ENCODE measurements around the gene IFI27L1. TPM values are rescaled to one million over a fixed set of nuclear protein-coding genes. Genes with fewer than 3 reads are reported as not detected.

Gene IFI27L1
- total RNA-seq, 4 donors from 2014 or later = 7.1 to 10.3 (median 8.3) TPM

DNA sequence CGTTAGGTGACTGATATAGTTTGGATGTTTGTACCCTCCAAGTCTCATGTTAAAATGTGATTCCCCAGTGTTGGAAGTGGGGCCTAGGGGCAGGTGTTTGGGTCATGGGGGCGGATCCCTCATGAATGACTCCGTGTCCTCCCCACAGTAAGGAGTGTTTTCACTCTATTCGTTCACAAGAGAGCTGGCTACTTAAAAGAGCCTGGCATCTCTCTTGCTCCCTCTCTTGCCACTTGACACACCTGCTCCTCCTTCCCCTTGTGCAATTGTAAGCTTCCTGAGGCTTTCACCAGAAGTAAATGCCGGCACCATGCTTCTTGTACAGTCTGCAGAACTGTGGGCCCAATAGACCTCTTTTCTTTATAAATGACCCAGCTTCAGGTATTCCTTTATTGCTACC lies 45.7 kb downstream of the IFI27L1 start:
- no peak for ATAC-seq

DNA sequence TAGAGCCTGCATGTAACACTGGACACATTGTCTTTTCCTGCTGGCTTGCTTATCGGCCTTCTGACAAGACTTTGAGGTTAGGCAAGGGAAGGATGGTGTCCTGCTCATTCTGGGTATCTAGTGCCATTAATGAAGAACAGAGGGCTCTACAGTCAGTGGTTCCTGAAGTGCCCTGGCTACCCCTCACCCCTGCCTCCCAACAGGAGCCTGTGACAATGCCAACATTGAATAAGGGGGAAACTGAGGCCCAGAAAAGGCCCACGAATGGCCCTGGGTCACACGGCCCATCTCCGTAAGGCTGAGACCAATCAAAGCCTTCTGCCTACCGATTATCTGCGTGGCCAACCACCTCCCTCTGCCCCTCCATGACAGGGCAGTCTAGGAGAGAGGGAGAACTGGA lies 46.2 kb downstream of the IFI27L1 start:
- intact Hi-C loops (cut with DNase I; ENCODE audit: low total_unique reads) (loop anchor here (5.0 kb wide), 1 partner anchor 45 kb away; the partner anchor contains the start of genes DDX24 and IFI27L1), in situ Hi-C loops (cut with MboI; ENCODE audit: low sequenced_read_pairs in 4 of 4) (no loop called here)
- TF ChIP-seq, protein P1, sequence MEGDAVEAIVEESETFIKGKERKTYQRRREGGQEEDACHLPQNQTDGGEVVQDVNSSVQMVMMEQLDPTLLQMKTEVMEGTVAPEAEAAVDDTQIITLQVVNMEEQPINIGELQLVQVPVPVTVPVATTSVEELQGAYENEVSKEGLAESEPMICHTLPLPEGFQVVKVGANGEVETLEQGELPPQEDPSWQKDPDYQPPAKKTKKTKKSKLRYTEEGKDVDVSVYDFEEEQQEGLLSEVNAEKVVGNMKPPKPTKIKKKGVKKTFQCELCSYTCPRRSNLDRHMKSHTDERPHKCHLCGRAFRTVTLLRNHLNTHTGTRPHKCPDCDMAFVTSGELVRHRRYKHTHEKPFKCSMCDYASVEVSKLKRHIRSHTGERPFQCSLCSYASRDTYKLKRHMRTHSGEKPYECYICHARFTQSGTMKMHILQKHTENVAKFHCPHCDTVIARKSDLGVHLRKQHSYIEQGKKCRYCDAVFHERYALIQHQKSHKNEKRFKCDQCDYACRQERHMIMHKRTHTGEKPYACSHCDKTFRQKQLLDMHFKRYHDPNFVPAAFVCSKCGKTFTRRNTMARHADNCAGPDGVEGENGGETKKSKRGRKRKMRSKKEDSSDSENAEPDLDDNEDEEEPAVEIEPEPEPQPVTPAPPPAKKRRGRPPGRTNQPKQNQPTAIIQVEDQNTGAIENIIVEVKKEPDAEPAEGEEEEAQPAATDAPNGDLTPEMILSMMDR (IDR thresholded peaks at IDR 0.05 in 4 of 5, conservative IDR thresholded peaks at IDR 0.05 in 1 of 5) = no peak
- no peak for TF ChIP-seq POLR2A (IDR thresholded peaks at IDR 0.05)
- no peaks in the 10 kb centered on the region for H3K27me3 ChIP-seq
- H3K9me3 ChIP-seq = no peaks in the 10 kb centered on the region
- peaks cover 8 to 11% of the 10 kb centered on the region in 2 donors for H3K4me1 ChIP-seq
- H3K36me3 ChIP-seq = no peaks in the 10 kb centered on the region
- H3K4me3 ChIP-seq = no peak overlapping the region
- H3K27ac ChIP-seq = no peak overlapping the region
- ATAC-seq = no peak
- no peak for DNase-seq

More for the DNA sequence above, 45.7 kb downstream of the IFI27L1 start:
- H3K36me3 ChIP-seq = no peaks in the 10 kb centered on the region
- H3K9me3 ChIP-seq = no peaks in the 10 kb centered on the region
- H3K4me1 ChIP-seq = peaks cover 8 to 11% of the 10 kb centered on the region in 2 donors
- TF ChIP-seq, protein P1 (IDR thresholded peaks at IDR 0.05 in 4 of 5, conservative IDR thresholded peaks at IDR 0.05 in 1 of 5) = no peak
- TF ChIP-seq POLR2A (IDR thresholded peaks at IDR 0.05) = no peak
- no peak overlapping the region for H3K4me3 ChIP-seq
- in situ Hi-C loops (cut with MboI; ENCODE audit: low sequenced_read_pairs in 4 of 4) = no loop called here
- intact Hi-C loops (cut with DNase I; ENCODE audit: low total_unique reads) = loop anchor here (5.0 kb wide), 1 partner anchor 44 kb away; the partner anchor contains the start of genes DDX24 and IFI27L1
- H3K27me3 ChIP-seq = no peaks in the 10 kb centered on the region
- no peak for DNase-seq
- no peak overlapping the region for H3K27ac ChIP-seq

DNA sequence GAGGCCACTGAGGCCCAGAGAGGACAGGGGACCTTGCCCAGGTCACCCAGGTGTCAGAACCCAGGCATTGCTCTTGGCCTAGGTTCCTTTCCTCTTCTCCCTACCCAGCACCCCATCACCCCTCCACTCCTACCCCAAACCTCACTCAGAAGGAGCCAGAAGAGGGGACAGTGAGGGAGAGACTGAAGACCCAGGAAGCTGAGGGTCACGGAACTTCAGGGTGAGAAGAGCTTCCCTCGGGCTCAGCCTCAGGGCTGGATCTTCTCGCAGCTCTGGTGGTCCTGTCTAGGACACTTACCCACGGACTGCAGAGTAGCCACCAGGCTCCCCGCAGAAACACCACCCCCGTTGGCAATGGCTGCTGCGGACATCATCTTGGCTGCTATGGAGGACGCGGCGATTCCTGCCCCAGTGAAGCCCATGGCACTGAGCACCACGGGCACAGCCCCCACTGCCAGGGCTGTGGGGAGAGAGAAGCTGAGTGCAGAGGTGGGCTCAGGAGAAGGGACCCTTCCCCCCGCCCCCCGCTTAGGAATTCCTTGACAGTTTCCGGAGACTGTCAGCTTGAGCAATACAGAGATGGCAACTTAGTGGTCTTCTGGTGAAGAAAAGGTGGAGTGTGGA lies 47.2 kb downstream of the IFI27L1 start:
- peaks cover 8 to 11% of the 10 kb centered on the region in 2 donors for H3K4me1 ChIP-seq
- no peak for DNase-seq
- peak overlapping the region in 3 of 4 donors; percentile 62 to 76 (median 74) for H3K27ac ChIP-seq
- intact Hi-C loops (cut with DNase I; ENCODE audit: low total_unique reads) (loop anchor here (5.0 kb wide), 1 partner anchor 46 kb away; the partner anchor contains the start of genes DDX24 and IFI27L1), in situ Hi-C loops (cut with MboI; ENCODE audit: low sequenced_read_pairs in 4 of 4) (no loop called here)
- ATAC-seq = no peak
- no peak for TF ChIP-seq POLR2A (IDR thresholded peaks at IDR 0.05)
- TF ChIP-seq, protein P1 (IDR thresholded peaks at IDR 0.05 in 4 of 5, conservative IDR thresholded peaks at IDR 0.05 in 1 of 5) = no peak
- no peak overlapping the region for H3K4me3 ChIP-seq
- H3K36me3 ChIP-seq = no peaks in the 10 kb centered on the region
- H3K27me3 ChIP-seq = no peaks in the 10 kb centered on the region
- H3K9me3 ChIP-seq = no peaks in the 10 kb centered on the region

DNA sequence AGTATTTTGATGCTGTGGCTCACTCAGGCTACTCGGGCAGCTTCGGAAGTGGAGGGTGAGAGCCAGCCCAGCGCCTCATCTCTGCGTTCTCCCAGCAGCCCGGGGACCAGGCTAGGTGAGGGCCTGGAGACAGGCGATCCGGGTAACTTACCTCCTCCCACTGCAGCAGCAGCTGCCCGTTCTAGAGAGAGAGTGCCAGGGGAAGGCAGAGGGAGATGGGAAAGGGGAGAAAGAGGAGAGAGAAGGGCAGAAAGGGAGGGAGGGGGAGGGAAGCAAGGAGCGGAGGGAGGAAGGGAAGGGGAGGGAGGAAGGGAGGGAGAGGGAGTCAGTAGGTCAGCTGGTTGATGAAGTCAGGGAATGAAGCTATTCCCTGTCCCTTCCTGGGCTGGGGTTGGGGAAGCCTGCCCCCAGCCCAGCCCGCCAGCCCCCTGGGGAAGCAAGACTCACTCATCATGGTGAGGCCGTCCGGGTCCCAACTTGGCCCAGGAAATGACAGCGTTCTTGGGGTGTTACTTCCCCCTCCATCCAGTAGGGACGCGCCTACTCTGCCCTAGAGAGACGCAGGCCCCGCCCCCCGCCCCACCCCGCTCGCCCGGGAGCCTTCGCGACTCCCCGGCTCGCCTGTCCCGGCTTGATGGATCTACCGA lies 48.1 kb downstream of the IFI27L1 start, which contains the start of gene IFI27L2:
IFI27L2 (minus strand) TSS at position 494 of the 647 bp plus-strand sequence; CDS start at position 454, 40 bp downstream.
- intact Hi-C loops (cut with DNase I; ENCODE audit: low total_unique reads) (loop anchor here (5.0 kb wide), 1 partner anchor 47 kb away; the partner anchor contains the start of genes DDX24 and IFI27L1), in situ Hi-C loops (cut with MboI; ENCODE audit: low sequenced_read_pairs in 4 of 4) (no loop called here)
- Histone ChIP-seq H3K9me3 (no peaks in the 10 kb centered on the region), H3K27me3 (no peaks in the 10 kb centered on the region), H3K27ac (peak within 1 kb of the TSS; percentile 53 to 76 (median 68)), H3K4me1 (peaks cover 8 to 11% of the 10 kb centered on the region in 2 donors), H3K36me3 (no peaks in the 10 kb centered on the region), H3K4me3 (peak within 1 kb of the TSS; percentile 50 to 60 (median 54))
- TF ChIP-seq, protein P1 (IDR thresholded peaks at IDR 0.05 in 4 of 5, conservative IDR thresholded peaks at IDR 0.05 in 1 of 5) = peak in 3 of 5 experiments; percentile 10 to 45 (median 26)
- peak; percentile 14 to 25 for TF ChIP-seq POLR2A (IDR thresholded peaks at IDR 0.05)
- ATAC-seq = peak; percentile 66 to 90
- DNase-seq = peak; percentile 54 to 56
